ENCODE data around the gene ERI3. TPM values are rescaled to one million over a fixed set of nuclear protein-coding genes. Genes with fewer than 3 reads are reported as not detected.

The ERI3 gene
- polyA plus RNA-seq, 2 of the 4 experiments (the other 2 are of a cell fraction) = 43.4 to 44.7 TPM

GRCh38 chr1:44235808-44236207 is 119.2 kb downstream of the ERI3 start (continued):
- TF ChIP-seq ELK1 (IDR thresholded peaks at IDR 0.05; ENCODE audit: low read depth, low read length) = no peak
- TF ChIP-seq MAZ (IDR thresholded peaks at IDR 0.05; ENCODE audit: borderline replicate concordance, low read depth, low read length) = no peak
- no peak for TF ChIP-seq PBX3 (IDR thresholded peaks at IDR 0.05)
- TF ChIP-seq RCOR1 (IDR thresholded peaks at IDR 0.05; ENCODE audit: low read depth, low read length) = no peak
- TF ChIP-seq EHF (CRISPR knock-in tag; IDR thresholded peaks at IDR 0.05) = no peak
- TF ChIP-seq NPAS2 (CRISPR knock-in tag; IDR thresholded peaks at IDR 0.05; ENCODE audit: borderline replicate concordance) = no peak

- TF ChIP-seq SREBF2 (IDR thresholded peaks at IDR 0.05) = no peak
- no peak for TF ChIP-seq PHF8 (IDR thresholded peaks at IDR 0.05; ENCODE audit: borderline replicate concordance, low read depth)
- TF ChIP-seq NR3C1 (IDR thresholded peaks at IDR 0.05) = no peak
- no peak for TF ChIP-seq GATA3 (IDR thresholded peaks at IDR 0.05; ENCODE audit: borderline replicate concordance)
- TF ChIP-seq KDM5A (IDR thresholded peaks at IDR 0.05) = no peak
- no peak for TF ChIP-seq CHD4 (IDR thresholded peaks at IDR 0.05; ENCODE audit: borderline replicate concordance)
- TF ChIP-seq USF2 (IDR thresholded peaks at IDR 0.05) = no peak
- TF ChIP-seq KDM1A (IDR thresholded peaks at IDR 0.05; ENCODE audit: low read depth) = no peak
- no peak for TF ChIP-seq RNF2 (IDR thresholded peaks at IDR 0.05; ENCODE audit: borderline replicate concordance, low read depth)
- TF ChIP-seq HOXA7 (CRISPR knock-in tag; IDR thresholded peaks at IDR 0.05) = no peak
- no peak for TF ChIP-seq TP53 (CRISPR knock-in tag; IDR thresholded peaks at IDR 0.05)
- no peak for TF ChIP-seq ZSCAN20 (CRISPR knock-in tag; IDR thresholded peaks at IDR 0.05)
- no peak for TF ChIP-seq NFE2L2 (conservative IDR thresholded peaks at IDR 0.05; ENCODE audit: low read length)
- no peak for TF ChIP-seq HDAC2 (IDR thresholded peaks at IDR 0.05)
- no peak for TF ChIP-seq RFX5 (IDR thresholded peaks at IDR 0.05)
- no peak for TF ChIP-seq BCL3 (IDR thresholded peaks at IDR 0.05)
- no peak for TF ChIP-seq MAX (IDR thresholded peaks at IDR 0.05)
- no peak for TF ChIP-seq RCOR1 (IDR thresholded peaks at IDR 0.05; ENCODE audit: low read depth, low read length)
- TF ChIP-seq CBX8 (IDR thresholded peaks at IDR 0.05) = no peak
- FAIRE-seq = no peak
- Histone ChIP-seq H3K4me2 (no peak overlapping the region), H3K4me1 (no peaks in the 10 kb centered on the region), H3K4me3 (no peak overlapping the region), H3K27ac (no peak overlapping the region), H3K9me3 (no peaks in the 10 kb centered on the region)
- ChIA-PET POLR2A (no interaction called here), CTCF (interaction anchor here (2.0 to 2.6 kb wide), 3 partner anchors 9 to 16 kb away, joined by 5 to 11 read pairs (median 7); no protein-coding TSS in a partner anchor)
- DNase-seq (ENCODE audit: low read depth in 1 of 2, low spot score in 1 of 2) = no peak
- 94% methylated on average over 1 of the region's 1 CpG for WGBS (ENCODE audit: missing lambda C conversion rate)
- ATAC-seq = no peak
Measured at GRCh38 chr1:44233593-44233992, 121.5 kb downstream of the ERI3 start.
